HG03521 (cell line): ENCODE data around the gene ELP4.

Experiments used
- ATAC-seq: cut with Tn5 transposase; IDR thresholded peaks from one replicate; pipeline ENCODE4 v1.9.1; 2021; ENCODE audit warnings: mild to moderate bottlenecking, moderate library complexity; ENCODE audit not compliant: unreplicated experiment

ELP4 gene

DNA sequence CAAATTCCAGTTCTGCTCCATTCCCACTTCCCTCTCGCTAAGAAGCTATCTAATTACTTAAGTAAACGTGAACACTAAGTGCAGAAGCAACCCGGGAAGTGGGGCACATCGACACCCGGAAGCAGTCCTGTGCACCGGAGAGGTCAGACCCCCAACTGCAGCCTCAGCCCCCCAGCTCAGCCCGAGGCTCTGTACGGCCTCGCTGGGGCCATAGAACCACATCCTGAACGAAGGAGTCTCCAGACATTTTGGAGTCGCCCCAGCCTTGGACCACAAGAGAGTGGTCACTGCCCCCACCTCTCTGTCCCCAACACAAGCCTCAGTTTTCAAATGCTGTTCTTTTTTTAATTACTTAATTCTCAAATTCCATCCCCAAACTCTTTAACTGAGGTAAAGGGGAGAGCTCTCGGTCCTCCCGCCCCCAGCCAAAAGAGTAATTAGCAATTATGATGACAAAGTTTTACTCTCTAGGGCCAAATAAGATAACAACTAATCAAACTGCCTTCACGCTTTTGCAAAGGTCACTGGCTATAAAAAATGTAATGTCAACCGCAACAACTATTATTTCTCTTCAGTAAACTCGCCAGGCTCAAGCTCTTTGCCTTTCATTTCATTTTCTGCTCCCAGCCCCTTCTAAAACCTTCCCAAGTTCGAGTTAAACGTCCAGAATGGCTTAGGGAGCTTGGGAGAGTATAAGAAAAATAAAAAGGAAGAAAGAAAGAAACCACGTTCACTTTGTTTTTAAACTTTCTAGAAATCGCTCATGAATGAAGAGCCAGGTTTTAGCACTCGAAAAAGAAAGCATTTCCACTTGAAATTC lies 299.4 kb downstream of the ELP4 start:
- no peak for ATAC-seq

DNA sequence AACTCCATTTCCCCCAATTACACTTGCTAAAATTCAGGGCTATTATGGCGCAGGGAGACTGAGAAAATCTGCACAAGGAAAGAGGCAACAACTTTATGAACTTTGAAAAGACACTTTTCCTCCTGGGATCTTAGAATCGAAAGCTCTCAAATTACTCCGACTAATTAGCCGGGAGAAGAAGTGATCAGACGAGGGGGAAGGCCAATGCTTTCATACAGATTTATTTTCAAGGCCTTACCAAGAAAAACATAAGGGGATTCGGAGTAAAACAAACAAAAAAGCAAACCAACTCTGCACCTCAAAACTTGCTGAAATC lies 299.9 kb downstream of the ELP4 start:
- no peak for ATAC-seq

DNA sequence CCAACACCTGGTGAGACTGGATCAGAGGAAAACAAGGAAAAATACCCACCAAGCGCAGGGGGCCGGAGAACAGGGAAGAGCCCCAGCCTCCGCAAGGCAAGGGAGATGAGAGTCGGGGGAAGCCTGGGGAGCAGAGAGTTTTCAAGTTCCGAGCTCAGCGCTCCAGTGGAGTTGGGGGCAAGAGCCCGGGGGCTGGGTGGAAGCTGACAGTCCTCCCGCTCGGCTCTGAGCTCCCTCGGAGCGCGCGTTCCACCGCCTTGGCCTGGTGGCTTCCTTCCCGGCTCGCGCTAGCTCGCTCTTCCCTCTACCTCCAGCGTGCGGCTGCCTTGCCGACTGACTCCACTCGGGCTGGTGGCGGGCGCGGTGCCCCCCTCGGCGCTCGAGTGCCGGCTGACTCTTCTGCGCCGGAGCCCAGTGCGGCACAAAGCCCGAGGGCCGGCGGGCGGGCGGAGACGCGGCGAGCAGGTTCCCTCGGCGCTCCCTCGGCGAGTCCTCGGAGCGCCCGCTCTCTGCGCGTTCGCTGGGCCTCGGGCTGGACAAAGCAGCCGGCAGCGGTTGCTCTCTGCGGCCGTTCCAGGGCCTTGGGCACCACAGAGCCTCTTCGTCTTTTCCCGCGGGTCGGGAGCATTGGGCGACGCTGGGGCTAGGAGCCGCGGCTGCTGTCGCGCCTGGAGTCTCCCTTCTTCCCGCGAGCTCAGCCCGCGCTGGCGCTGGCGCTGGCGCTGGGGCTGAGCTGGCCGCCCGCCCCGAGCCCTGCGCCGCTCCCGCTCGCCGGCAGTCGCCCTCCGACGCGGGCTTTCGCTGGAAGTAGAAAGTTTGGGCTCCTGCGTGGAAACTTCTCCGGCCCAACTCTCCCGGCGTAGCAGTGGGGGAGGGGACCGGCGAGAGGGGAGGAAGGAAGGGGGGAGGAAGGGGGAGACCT lies 300.6 kb downstream of the ELP4 start:
- ATAC-seq = no peak

DNA sequence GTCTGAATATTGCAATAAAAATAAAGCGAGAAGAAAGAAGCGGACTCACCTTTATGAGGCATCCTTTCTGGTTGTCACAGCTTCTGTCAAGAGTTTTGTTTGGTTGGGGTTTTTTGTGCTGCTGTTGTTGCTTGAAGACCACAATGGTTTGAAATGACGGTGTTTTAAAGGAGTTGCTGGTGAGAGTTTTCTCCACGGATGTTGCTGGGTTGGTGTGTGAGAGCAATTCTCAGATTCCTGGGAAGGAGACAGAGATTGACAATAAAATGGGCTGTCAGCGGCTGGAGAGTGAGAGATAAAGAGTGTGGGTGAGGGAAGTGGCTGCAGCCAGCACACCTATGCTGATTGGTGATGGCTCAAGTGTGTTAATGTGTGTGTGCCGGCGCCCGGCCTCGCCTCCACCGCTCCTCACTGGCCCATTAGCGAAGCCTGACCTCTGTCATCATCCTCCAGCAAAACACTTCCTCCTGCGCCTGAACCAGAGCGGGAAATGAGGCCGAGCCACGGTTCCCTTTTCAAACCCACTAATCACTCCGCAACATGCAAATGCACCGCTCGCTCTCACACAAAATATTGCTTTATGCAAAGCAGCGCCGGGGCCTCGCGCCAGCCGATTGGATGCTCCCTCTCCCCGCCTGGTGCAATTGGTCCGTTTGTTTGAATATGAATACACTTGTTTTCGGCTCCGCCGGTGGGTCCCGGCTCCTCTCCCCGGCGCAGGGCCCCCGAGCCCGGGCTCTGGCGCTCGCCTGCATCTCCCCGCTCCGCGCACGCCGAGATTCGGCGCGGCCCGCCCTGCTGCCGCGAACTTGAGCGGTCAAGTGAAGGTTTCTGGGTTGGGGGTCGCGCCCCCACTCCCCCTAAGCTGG lies 301.4 kb downstream of the ELP4 start, which contains the start of gene PAX6:
Gene PAX6, minus strand, starts transcription at position 544 of the 869 bp plus-strand sequence. CDS start 4,911 bp downstream, outside the sequence.
- ATAC-seq = peak; percentile 53

DNA sequence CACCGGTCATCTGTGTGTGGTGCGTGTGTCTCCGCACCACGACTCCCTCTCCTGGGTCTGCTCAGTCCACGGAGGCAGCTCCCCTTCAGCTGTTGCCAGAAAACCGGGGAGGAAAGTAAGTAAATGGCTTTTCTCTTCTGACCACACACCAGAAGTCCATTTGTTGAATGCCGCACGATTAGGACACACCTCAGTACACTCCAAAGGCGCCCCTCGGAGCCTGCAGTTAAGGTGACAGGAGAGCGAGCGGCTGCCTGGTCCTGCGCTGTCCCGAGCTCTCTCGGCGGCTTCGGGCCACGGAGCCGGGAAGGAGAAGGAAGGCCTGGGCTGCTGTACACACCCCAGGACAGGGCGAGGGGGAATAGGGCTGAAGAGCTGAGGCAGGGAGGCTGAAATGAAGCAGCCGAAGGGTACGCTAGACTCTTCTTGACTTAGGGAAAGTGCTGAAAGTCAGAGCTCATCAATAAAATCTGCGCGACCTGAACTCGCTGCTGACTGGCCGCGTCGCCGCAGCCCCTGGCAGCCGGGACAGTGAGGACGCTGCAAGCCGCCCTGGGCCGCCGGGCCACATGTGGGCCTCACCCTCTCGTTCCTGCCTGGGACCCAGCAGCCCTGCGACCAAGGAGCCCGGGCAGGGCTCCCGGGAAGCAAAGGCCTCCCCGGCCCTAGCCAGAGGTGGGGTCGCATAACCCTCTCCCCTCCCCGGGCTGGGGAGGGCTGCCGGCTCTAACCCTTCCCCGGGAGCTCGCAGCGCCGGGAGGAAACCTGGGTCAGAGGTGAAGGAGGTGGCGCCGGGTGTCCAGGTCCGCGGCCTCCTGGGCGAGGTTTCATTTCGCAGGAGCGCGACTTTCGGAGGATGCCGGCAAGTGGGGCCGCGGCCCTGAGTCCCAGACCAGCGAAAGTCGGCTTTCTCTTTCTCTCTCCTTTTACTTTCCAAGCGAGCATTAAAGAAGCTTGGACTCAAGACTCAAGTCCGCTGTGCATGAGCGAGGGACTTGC lies 303.1 kb downstream of the ELP4 start:
- ATAC-seq = no peak

DNA sequence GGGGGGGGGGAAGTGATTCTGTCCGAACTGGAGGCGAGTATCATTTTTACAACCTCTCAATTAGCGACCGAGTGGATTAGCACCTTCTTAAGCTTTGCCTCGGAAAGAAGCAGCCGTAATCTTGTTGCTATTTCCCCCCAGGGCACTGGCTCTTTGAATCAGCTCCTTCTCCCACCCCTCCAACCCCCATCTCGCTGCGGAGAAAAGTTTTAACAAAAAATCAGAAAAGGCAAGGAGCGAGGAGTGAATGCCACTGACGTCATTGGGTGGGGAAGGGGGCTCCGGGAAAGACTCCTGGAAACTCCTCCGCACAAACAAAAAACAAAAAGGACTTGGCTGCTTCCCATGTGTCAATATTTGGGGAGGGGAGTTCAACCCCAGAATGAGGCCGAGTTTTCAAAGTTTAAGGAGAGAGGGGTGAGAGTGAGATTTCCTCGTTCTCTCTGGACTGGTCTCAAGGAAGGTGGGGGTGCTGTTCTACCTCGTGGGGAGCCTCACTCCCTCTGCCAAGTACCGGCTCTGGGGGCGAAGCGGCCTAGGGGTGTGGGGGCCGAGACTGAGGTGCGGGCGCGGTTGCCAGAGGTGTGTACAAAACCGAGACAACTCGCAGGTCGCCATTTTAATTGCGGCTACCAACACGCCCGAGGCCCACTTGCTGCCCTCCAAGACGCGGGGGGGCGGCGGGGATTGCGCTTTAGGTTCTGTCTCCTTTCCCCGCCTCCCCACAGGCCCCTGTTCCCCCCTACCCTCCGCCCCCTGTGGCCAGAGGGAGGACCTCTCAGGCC lies 304.0 kb downstream of the ELP4 start:
- no peak for ATAC-seq

DNA sequence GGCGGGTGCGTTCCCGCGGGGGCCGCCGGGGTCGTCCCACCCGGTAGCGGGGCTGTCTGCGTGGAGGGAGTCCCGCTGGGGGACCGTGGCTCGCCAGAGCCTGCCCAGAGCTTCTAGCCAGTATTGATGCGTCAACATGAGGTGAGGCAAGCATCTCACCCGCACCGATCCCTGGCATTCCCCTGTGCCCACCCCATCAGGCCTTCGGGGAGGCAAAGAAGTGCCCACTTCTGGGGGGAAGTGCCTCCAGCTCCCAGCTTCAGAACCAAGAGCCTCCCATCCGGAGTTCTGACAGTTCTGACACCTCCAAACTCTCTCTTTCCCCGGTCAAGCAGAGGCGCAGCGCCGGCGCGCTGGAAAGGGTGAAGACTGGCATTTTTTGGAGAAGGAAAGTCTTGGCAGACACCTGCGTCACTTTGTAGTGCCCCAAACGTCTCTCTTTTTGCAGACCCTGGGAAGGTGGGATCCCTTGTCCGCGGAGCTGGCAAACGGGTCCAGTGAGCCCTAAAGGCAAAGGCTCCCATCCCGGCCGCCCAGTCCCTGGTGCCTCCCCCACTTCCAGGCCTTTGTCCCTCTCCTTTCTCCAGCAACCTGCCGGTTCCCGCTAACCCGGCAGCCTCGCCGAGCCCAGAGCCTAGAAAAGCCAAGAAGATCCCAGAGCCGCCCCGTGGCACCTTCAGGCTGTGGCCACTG lies 304.8 kb downstream of the ELP4 start:
- no peak for ATAC-seq

DNA sequence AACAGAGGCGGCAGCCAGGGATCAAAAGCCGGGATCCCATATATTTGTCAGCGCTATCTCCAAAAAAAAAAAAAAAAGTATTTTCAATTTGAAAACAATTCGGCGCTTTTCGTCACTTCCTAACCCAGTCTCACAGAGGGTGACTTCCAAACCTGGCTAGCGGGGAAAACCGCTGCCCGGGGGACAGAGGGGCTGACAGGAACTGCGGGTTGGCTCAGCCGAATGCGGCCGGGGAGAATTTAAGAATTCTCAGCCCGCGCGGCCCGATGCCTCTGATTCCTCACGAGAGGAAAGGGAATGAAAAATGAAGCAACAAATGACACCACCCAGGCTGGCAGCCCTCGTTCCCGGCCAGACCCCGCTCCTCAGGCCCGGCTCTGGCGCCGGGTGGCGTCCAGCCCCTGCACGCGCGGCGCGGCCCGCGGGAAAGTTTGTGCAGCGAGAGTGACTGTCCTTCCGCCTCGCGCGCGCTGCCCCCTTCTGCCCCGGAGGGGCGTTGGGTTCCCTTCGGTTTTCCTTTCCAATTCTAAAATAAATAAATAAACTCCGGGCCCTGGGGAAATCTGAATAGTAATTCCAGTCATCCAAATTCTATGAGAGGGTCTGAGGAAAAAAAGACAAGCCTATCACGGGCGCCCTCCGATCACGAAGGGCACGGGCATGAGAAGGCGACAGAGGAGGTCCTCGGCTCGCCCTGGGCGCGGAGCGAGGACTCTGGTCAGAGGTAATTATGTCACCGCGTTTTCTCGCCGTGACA lies 306.3 kb downstream of the ELP4 start:
- ATAC-seq = no peak

DNA sequence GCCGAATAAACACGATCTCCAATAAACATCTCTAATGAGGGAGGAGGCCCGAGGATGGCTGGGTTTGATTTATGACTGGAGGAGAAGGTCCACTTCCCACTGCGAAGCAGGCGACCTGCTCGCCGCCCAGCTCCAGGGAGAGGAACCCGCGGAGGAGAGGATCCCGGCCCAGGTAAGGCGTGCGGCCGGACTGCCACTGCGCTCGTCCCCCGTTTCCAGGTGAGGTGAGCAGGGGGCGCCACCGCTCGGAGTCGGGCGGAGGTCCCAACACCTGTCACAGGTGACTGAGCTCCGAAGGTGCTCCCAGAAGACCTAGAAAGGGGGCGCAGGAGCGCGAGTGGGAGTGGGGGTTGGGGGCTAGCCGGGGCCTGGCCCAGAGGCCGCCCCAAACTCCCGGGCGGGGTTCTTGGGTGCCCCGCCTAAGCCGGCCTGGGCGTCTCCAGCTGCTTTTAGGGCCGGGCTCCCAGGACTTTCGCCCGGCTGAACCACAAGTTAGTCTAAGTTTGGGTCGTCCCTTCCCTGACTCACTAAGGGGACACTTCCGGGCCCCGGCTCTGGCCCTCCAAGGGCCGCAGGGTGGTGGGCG lies 307.0 kb downstream of the ELP4 start:
- ATAC-seq = no peak

DNA sequence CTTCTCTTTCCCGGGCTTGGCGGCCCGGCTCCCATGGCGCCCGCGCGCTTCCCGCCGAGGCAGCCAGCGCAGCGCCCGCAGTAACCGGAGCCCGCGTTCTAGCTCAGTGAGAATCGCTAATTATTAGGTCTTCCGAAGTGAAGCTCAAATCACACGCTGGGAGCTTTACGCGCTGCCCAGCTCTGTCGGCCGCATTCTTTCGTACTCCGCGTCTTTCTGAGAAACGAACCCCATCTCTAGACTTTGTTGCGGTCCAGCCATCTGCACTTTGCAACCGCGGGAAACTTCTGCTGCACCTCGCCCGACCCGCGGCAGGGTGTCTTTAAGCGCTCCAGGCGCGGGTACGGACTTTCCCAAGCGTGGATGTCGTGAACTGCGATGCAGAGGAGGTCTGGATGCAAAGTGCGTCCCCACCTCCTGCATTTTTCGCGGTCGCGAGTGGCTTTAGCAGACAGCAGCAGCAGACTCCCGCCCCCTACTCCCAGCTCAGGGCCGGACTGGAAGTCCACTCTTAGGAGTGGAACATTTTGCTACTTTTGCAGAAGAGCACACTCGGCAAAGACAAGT lies 307.6 kb downstream of the ELP4 start:
- no peak for ATAC-seq

DNA sequence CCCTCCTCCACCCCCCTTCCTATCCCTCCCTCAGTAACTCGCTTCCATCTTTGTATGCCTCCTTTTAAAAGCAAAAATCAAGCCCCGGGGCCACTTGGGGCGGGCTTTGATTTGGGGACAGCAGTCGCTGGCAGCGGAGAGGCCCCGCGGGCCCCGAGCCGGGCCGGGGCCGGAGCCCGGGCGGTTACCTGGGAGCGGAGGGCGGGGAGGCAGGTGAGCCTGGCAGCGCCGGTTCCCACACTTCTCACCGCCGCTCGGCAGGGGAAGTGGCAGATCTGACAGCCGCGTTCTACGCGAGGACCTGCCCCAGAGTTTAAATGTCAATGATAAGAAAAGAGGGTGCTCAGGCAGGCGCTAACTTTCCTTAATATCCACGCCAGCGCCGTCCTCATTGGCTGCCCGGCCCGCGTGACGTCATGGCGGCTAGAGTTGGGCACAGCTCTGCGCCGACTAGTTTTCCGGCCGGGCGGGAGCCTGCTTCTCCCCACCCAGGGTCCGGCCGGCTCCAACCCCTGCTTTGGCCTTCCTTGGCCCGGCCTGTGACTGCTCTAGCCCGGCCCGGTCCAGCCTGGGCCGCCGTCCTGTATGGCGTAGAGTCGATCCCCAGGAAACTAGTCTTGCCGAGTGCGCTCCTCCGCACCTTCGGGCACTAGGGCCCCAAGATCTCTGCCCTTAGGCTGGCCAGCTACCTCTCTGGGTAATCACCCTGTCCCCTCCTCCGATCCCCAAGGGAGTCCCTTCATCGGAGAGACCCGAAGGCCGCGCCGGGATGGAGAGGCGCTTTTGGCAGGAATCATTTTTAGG lies 308.3 kb downstream of the ELP4 start:
- ATAC-seq = no peak

DNA sequence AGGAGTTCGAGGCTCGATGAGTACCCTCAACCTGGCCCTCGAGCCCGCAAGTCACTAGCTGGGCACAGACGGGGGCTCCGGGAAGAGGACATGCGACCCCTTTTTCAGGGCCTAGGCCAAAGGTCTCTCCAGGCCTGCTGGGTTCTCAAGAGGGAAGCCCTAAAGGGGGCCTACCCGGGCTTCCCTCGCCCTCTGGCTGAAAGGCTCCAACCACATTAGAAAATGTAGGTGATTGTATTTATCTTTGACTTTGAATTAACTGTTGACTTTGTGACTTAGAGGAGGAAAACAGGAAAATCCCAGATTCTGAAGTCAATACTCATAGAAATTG lies 308.8 kb downstream of the ELP4 start:
- no peak for ATAC-seq

DNA sequence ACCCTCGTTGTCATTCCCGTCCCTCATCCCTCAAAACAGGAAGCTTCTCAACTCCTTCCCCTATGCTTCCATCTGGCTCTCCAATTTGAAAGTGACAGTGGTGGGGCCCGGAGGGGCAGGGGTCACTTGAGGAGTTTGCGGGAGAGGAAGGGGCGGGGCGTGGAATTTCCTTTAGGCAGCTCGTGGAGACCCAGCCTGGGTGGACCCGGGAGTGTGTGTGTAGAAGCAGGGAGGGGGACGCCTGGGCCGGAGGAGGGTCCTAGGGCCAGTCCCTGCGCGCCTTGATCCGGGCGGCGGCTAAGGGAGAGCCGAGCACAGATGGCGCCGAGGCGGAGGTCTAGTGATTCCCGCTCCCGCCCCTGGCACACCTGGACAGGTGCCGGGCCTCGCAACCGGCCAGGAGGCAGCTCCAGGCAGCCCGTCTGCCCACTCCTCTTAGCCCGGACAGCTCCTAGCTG lies 309.3 kb downstream of the ELP4 start:
- ATAC-seq = no peak

DNA sequence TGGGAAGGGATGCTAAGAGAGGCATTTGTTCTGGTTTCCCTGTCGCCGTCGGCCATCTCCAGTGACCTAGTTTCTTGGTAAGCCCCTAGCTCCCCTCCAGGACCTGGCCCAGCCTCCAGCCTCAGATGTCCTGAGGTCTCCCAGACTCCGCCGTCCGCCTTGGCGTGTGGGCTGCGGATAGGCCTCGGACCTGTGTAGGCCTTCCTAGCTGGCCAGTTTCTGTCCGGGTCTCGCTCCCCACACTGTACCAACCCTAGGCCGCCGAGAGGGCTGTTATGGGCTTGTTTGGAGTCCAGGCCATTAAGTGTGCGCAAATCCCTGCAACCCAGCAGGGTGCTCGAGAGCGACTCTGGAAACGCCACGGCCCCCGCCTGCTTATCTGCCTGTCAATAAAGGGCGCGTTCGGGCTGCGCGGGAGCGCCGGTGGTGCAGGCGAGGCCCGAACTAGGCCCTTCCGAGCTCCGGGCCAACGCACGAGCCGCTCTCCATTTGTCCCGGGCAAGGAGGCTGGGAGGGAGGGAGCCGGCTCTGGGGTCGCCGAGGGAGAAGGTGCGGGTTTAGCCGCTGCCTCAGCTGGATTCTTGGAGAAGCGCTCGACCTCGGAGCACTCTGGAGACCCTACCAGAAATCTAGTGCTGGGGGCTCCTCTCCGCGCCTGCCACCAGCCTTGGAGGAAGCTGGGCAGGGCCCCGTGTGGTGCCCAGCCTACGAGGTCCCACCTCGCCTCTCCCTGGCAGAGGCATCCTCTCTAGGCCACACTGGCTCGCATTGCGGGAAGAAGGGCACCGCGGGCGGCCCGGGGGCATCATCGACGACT lies 310.3 kb downstream of the ELP4 start:
- ATAC-seq = no peak

DNA sequence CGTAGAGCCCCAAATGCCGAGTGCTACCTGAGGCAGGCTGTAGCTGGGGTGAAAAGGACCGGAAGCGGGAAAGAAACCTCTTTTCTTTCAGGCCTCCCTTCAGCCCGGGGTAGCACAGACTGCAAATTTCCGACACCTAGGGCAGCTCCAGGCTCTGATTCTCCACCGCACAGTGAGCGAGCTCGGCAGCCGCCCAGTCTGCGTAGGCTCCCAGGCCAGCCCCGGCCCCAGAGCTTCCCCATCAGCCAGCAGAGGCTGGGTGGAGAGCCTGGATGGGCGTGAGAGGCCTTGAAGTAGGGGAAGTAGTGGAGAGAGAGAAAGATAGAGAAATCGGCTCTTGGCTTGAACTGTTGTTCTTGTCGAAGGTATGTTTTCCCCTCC lies 310.9 kb downstream of the ELP4 start:
- ATAC-seq = no peak
